Neural cell (in vitro differentiated cells): ENCODE results near the gene EXOC2. TPM values are rescaled to one million over a fixed set of nuclear protein-coding genes. Genes with fewer than 3 reads are reported as not detected.

Source experiments
- H2AFZ ChIP-seq: fragments of 200-600, 300-800 bp; sonication (generic), shearing (Covaris generic); 2 replicates; pipeline ENCODE4 v1.6.0; 2014; ENCODE audit warnings: low read depth, mild to moderate bottlenecking, antibody characterized with exemption, low read length, moderate library complexity
- H3F3A ChIP-seq: fragments of 200-600 bp; shearing (Covaris generic); 2 replicates; pipeline ENCODE4 v1.6.1; 2016; ENCODE audit warnings: mild to moderate bottlenecking, moderate library complexity, mixed read lengths, antibody characterized with exemption, low read length; ENCODE audit not compliant: insufficient read depth, poor library complexity, severe bottlenecking
- H3K27ac ChIP-seq: fragments of 200-600, 300-800 bp; sonication (generic), shearing (Covaris generic); 2 replicates; pipeline ENCODE4 v1.5.1; 2014; ENCODE audit warnings: mild to moderate bottlenecking, low read length, moderate library complexity
- H3K27me3 ChIP-seq: fragments of 300-800, 200-600 bp; sonication (generic), shearing (Covaris generic); 2 replicates; pipeline ENCODE4 v1.6.0; 2014; ENCODE audit warnings: mild to moderate bottlenecking, low read depth, low read length, moderate library complexity; ENCODE audit not compliant: insufficient read depth
- H3K36me3 ChIP-seq: fragments of 300-800, 200-600 bp; sonication (generic), shearing (Covaris generic); 2 replicates; pipeline ENCODE4 v1.5.1; 2014; ENCODE audit warnings: mild to moderate bottlenecking, antibody characterized with exemption, low read length, moderate library complexity; ENCODE audit not compliant: insufficient read depth
- H3K4me2 ChIP-seq: fragments of 300-800, 200-600 bp; sonication (generic), shearing (Covaris generic); 2 replicates; pipeline ENCODE4 v1.6.0; 2014; ENCODE audit warnings: mild to moderate bottlenecking, low read length
- H3K4me3 ChIP-seq: fragments of 300-800, 200-600 bp; sonication (generic), shearing (Covaris generic); 2 replicates; pipeline ENCODE4 v1.5.1; 2014; ENCODE audit warnings: mild to moderate bottlenecking, low read length, moderate library complexity
- H3K79me2 ChIP-seq: fragments of 200-600 bp; shearing (Covaris generic); replicated peaks from 2 replicates; pipeline ENCODE4 v1.6.0; 2014; ENCODE audit warnings: mild to moderate bottlenecking, low read length, moderate library complexity; ENCODE audit not compliant: insufficient read depth
- H3K9ac ChIP-seq: fragments of 300-800, 200-600 bp; sonication (generic), shearing (Covaris generic); 2 replicates; pipeline ENCODE4 v1.6.1; 2016; ENCODE audit warnings: mild to moderate bottlenecking, low read length, mixed read lengths
- H3K9me2 ChIP-seq: fragments of 200-600 bp; shearing (Covaris generic); 2 replicates; pipeline ENCODE4 v1.6.1; 2016; ENCODE audit warnings: mild to moderate bottlenecking, low read length, mixed read lengths; ENCODE audit not compliant: insufficient read depth
- H3K9me3 ChIP-seq: fragments of 200-600, 300-800 bp; sonication (generic), shearing (Covaris generic); 2 replicates; pipeline ENCODE4 v1.6.1; 2016; ENCODE audit warnings: mild to moderate bottlenecking, mixed run types, low read length, moderate library complexity, mixed read lengths
- H4K20me1 ChIP-seq: fragments of 200-600 bp; shearing (Covaris generic); 2 replicates; pipeline ENCODE4 v1.6.1; 2016; ENCODE audit warnings: mild to moderate bottlenecking, mixed run types; ENCODE audit not compliant: insufficient read depth
- EP300 ChIP-seq: fragments of 450-650 bp; conservative IDR thresholded peaks from 2 replicates; pipeline ENCODE4 v1.6.1; 2014; ENCODE audit warnings: antibody characterized with exemption, mild to moderate bottlenecking, moderate library complexity; ENCODE audit not compliant: poor library complexity, severe bottlenecking
- EZH2 ChIP-seq: fragments of 200-600, 300-800 bp; shearing (Covaris generic), sonication (generic); IDR thresholded peaks from 2 replicates; pipeline ENCODE4 v1.6.1; 2014; ENCODE audit warnings: antibody characterized with exemption, low read length, borderline replicate concordance, mild to moderate bottlenecking; ENCODE audit not compliant: insufficient read depth, poor library complexity, severe bottlenecking
- MXI1 ChIP-seq: fragments of 450-650 bp; conservative IDR thresholded peaks from 2 replicates; pipeline ENCODE4 v1.6.1; 2014; ENCODE audit warnings: antibody characterized with exemption, mild to moderate bottlenecking; ENCODE audit not compliant: poor library complexity, severe bottlenecking
- POLR2AphosphoS5 ChIP-seq: IDR thresholded peaks from 2 replicates; pipeline ENCODE4 v1.6.1; 2012
- RAD21 ChIP-seq: fragments of 450-650 bp; conservative IDR thresholded peaks from 2 replicates; pipeline ENCODE4 v1.6.1; 2014; ENCODE audit warnings: antibody characterized with exemption, mild to moderate bottlenecking, moderate library complexity
- SMC3 ChIP-seq: fragments of 450-650 bp; conservative IDR thresholded peaks from 2 replicates; pipeline ENCODE4 v1.6.1; 2014; ENCODE audit warnings: antibody characterized with exemption, mild to moderate bottlenecking, moderate library complexity; ENCODE audit not compliant: poor library complexity
- TAF1 ChIP-seq: IDR thresholded peaks from 2 replicates; pipeline ENCODE4 v1.6.1; 2012; ENCODE audit warnings: low read depth
- polyA plus RNA-seq: library from polyadenylated mRNA; depleted of rRNA; stranded (reverse); fragments of >200 nt; gene quantifications from 2 replicates; pipeline ENCODE4 v1.2.3, GENCODE V29; 2014
- TF ChIP-seq, protein P1 (sequence below): fragments of 450-650 bp; IDR thresholded peaks from 2 replicates; pipeline ENCODE4 v1.5.1; 2014; ENCODE audit warnings: antibody characterized with exemption, mild to moderate bottlenecking, moderate library complexity; ENCODE audit not compliant: poor library complexity, severe bottlenecking
- TF ChIP-seq, protein P2 (sequence below): IDR thresholded peaks from 2 replicates; pipeline ENCODE4 v1.6.1; 2012; ENCODE audit warnings: borderline replicate concordance

The EXOC2 gene
- polyA plus RNA-seq, 1 donor from 2014 or later = 38.6 TPM

DNA sequence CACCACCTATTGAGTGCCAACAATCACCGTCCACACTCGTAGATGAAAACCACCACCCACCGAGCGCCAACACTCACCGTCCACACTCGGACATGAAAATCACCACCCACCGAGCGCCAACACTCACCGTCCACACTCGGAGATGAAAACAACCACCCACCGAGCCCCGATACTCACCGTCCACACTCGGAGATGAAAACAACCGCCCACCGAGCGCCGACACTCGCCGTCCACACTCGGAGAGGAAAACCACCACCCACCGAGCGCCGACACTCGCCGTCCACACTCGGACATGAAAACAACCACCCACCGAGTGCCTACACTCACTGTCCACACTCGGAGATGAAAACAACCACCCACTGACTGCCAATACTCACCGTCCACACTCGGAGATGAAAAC is 172.1 kb downstream of the EXOC2 start:
- no peak overlapping the region for H3K27ac ChIP-seq
- no peaks in the 10 kb centered on the region for H3K79me2 ChIP-seq

DNA sequence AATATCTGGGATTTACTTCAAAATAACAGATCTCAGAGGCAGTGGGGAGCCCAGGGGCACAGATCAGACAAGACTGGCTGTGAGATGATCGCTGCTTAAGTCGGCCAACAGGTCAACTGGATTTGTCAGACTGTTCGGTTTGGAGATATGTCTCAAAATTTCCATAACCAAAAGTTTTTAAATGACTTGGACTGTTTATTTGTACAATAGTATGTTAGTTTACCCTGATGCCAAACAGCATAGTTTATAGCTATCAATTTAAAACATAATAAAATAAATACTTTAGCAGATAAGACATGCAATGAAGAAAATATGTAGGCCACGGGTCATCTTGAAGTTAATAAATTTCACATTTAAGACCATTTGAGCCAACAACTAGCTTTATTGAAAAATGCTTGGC is 174.7 kb downstream of the EXOC2 start:
- Histone ChIP-seq H3K27me3 (no peaks in the 10 kb centered on the region), H3K9me3 (peaks cover 4% of the 10 kb centered on the region), H4K20me1 (no peaks in the 10 kb centered on the region), H3K4me2 (no peak overlapping the region), H3K4me3 (no peak overlapping the region), H3K36me3 (peaks cover 8% of the 10 kb centered on the region), H3K9ac (no peak overlapping the region), H3F3A (no peaks in the 10 kb centered on the region), H3K9me2 (no peaks in the 10 kb centered on the region), H2AFZ (no peak overlapping the region), H3K27ac (no peak overlapping the region), H3K79me2 (no peaks in the 10 kb centered on the region)
- TF ChIP-seq MXI1 (no peak), SMC3 (no peak), POLR2AphosphoS5 (no peak), EP300 (no peak), TAF1 (no peak), RAD21 (no peak), EZH2 (no peak)
- TF ChIP-seq, protein P1, sequence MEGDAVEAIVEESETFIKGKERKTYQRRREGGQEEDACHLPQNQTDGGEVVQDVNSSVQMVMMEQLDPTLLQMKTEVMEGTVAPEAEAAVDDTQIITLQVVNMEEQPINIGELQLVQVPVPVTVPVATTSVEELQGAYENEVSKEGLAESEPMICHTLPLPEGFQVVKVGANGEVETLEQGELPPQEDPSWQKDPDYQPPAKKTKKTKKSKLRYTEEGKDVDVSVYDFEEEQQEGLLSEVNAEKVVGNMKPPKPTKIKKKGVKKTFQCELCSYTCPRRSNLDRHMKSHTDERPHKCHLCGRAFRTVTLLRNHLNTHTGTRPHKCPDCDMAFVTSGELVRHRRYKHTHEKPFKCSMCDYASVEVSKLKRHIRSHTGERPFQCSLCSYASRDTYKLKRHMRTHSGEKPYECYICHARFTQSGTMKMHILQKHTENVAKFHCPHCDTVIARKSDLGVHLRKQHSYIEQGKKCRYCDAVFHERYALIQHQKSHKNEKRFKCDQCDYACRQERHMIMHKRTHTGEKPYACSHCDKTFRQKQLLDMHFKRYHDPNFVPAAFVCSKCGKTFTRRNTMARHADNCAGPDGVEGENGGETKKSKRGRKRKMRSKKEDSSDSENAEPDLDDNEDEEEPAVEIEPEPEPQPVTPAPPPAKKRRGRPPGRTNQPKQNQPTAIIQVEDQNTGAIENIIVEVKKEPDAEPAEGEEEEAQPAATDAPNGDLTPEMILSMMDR = no peak
- TF ChIP-seq, protein P2, sequence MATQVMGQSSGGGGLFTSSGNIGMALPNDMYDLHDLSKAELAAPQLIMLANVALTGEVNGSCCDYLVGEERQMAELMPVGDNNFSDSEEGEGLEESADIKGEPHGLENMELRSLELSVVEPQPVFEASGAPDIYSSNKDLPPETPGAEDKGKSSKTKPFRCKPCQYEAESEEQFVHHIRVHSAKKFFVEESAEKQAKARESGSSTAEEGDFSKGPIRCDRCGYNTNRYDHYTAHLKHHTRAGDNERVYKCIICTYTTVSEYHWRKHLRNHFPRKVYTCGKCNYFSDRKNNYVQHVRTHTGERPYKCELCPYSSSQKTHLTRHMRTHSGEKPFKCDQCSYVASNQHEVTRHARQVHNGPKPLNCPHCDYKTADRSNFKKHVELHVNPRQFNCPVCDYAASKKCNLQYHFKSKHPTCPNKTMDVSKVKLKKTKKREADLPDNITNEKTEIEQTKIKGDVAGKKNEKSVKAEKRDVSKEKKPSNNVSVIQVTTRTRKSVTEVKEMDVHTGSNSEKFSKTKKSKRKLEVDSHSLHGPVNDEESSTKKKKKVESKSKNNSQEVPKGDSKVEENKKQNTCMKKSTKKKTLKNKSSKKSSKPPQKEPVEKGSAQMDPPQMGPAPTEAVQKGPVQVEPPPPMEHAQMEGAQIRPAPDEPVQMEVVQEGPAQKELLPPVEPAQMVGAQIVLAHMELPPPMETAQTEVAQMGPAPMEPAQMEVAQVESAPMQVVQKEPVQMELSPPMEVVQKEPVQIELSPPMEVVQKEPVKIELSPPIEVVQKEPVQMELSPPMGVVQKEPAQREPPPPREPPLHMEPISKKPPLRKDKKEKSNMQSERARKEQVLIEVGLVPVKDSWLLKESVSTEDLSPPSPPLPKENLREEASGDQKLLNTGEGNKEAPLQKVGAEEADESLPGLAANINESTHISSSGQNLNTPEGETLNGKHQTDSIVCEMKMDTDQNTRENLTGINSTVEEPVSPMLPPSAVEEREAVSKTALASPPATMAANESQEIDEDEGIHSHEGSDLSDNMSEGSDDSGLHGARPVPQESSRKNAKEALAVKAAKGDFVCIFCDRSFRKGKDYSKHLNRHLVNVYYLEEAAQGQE = no peak

More for the DNA sequence above, 172.1 kb downstream of the EXOC2 start:
- Histone ChIP-seq H2AFZ (no peak overlapping the region), H3K9me3 (peaks cover 4% of the 10 kb centered on the region), H3K27me3 (no peaks in the 10 kb centered on the region), H3K4me3 (no peak overlapping the region), H3K9me2 (no peaks in the 10 kb centered on the region), H4K20me1 (no peaks in the 10 kb centered on the region), H3K36me3 (peaks cover 8% of the 10 kb centered on the region), H3K4me2 (no peak overlapping the region), H3K9ac (no peak overlapping the region), H3F3A (no peaks in the 10 kb centered on the region)
- TF ChIP-seq, protein P1 = no peak
- TF ChIP-seq RAD21 (no peak), POLR2AphosphoS5 (no peak), MXI1 (no peak), SMC3 (no peak), TAF1 (no peak), EP300 (no peak), EZH2 (no peak)
- TF ChIP-seq, protein P2 = no peak
